ENCODE measurements around the gene EHBP1. TPM values are rescaled to one million over a fixed set of nuclear protein-coding genes. Genes with fewer than 3 reads are reported as not detected.
"Not testable (repeated sequence)": the region's sequence is repeated elsewhere in the genome, so short reads cannot be mapped to it uniquely, and the experiment has no call there.

EHBP1 gene
- total RNA-seq, 1 donor from 2014 or later, result 17.9 TPM

GRCh38 chr2:62705859-62706720, 577 bp downstream of the EHBP1 start:
- peak; percentile 3 to 47 for DNase-seq (ENCODE audit: low read depth in 2 of 2)

GRCh38 chr2:62706721-62707521, 1.4 kb downstream of the EHBP1 start:
- no peak for DNase-seq (ENCODE audit: low read depth in 2 of 2)

- DNase-seq (ENCODE audit: low read depth in 2 of 2), result no peak
Measured at GRCh38 chr2:62708751-62709150, 3.2 kb downstream of the EHBP1 start.

- no peak for DNase-seq (ENCODE audit: low read depth in 2 of 2)
Measured at GRCh38 chr2:62711832-62712494, 6.5 kb downstream of the EHBP1 start.

- not testable (repeated sequence) for DNase-seq (ENCODE audit: low read depth in 2 of 2)
Measured at GRCh38 chr2:62713196-62713595, 7.7 kb downstream of the EHBP1 start.

GRCh38 chr2:62713837-62714236, 8.3 kb downstream of the EHBP1 start:
- no peak for DNase-seq (ENCODE audit: low read depth in 2 of 2)

- no peak for DNase-seq (ENCODE audit: low read depth in 2 of 2)
Measured at GRCh38 chr2:62716768-62717167, 11.3 kb downstream of the EHBP1 start.

GRCh38 chr2:62717503-62718081, 12.1 kb downstream of the EHBP1 start:
- DNase-seq (ENCODE audit: low read depth in 2 of 2), result no peak

GRCh38 chr2:62718225-62718822, 12.8 kb downstream of the EHBP1 start:
- no peak for DNase-seq (ENCODE audit: low read depth in 2 of 2)

GRCh38 chr2:62719757-62720156, 14.2 kb downstream of the EHBP1 start:
- DNase-seq (ENCODE audit: low read depth in 2 of 2), result no peak

- no peak for DNase-seq (ENCODE audit: low read depth in 2 of 2)
Measured at GRCh38 chr2:62722679-62723078, 17.2 kb downstream of the EHBP1 start.

GRCh38 chr2:62723253-62723652, 17.7 kb downstream of the EHBP1 start:
- no peak for DNase-seq (ENCODE audit: low read depth in 2 of 2)

- DNase-seq (ENCODE audit: low read depth in 2 of 2), result no peak
Measured at GRCh38 chr2:62724106-62724505, 18.6 kb downstream of the EHBP1 start.

- peak; percentile 24 to 43 for DNase-seq (ENCODE audit: low read depth in 2 of 2)
Measured at GRCh38 chr2:62724886-62725711, 19.6 kb downstream of the EHBP1 start.

- DNase-seq (ENCODE audit: low read depth in 2 of 2), result no peak
Measured at GRCh38 chr2:62725712-62726055, 20.2 kb downstream of the EHBP1 start.

GRCh38 chr2:62727259-62727867, 21.9 kb downstream of the EHBP1 start:
- DNase-seq (ENCODE audit: low read depth in 2 of 2), result no peak

- DNase-seq (ENCODE audit: low read depth in 2 of 2), result no peak
Measured at GRCh38 chr2:62727876-62728566, 22.5 kb downstream of the EHBP1 start.

- no peak for DNase-seq (ENCODE audit: low read depth in 2 of 2)
Measured at GRCh38 chr2:62731275-62731674, 25.8 kb downstream of the EHBP1 start.

GRCh38 chr2:62732262-62732777, 26.8 kb downstream of the EHBP1 start:
- no peak for DNase-seq (ENCODE audit: low read depth in 2 of 2)
